Duodenal mucosa (tissue), 2 donors: ENCODE data around the gene NDUFB7.

Source experiments
- H3K27ac ChIP-seq: one replicate; pipeline ENCODE4 v1.7.0; 2013; ENCODE audit warnings: low read depth, low read length
- H3K27me3 ChIP-seq, 2 donors: one replicate each; pipeline ENCODE4 v1.7.0; 2013; ENCODE audit warnings: low read length in 2 of 2, control low read depth in 1 of 2; ENCODE audit not compliant: insufficient read depth in 2 of 2, control insufficient read depth in 1 of 2
- H3K36me3 ChIP-seq, 2 donors: one replicate each; pipeline ENCODE4 v1.7.0; 2013; ENCODE audit warnings: low read length in 2 of 2, control low read depth in 1 of 2; ENCODE audit not compliant: insufficient read depth in 2 of 2, control insufficient read depth in 1 of 2
- H3K4me1 ChIP-seq, 2 donors: one replicate each; pipeline ENCODE4 v1.7.0; 2013; ENCODE audit warnings: low read length in 2 of 2, control low read depth in 1 of 2; ENCODE audit not compliant: insufficient read depth in 2 of 2, control insufficient read depth in 1 of 2
- H3K4me3 ChIP-seq, 2 donors: one replicate each; pipeline ENCODE4 v1.7.0; 2013; ENCODE audit warnings: low read length in 2 of 2, low read depth in 1 of 2
- H3K9ac ChIP-seq, 2 donors: one replicate each; pipeline ENCODE4 v1.7.0; 2013; ENCODE audit warnings: low read length in 2 of 2, low read depth in 1 of 2
- H3K9me3 ChIP-seq, 2 donors: one replicate each; pipeline ENCODE4 v1.7.0; 2013; ENCODE audit warnings: low read length in 2 of 2, control low read depth in 1 of 2; ENCODE audit not compliant: control insufficient read depth in 1 of 2

Gene NDUFB7

DNA sequence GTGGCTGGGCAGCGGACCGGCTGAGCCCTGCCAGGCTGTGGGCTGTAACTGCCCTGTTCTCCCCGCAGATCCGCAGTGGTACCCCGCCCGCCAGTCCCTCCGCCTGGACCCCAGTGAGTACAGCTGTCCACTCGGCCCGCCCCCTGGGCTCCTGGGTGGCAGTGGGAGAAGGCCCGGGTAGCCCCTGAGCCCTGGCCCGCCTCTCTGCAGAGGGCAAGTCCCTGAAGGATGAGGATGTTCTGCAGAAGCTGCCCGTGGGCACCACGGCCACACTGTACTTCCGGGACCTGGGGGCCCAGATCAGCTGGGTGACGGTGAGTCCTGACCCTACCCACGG, 8.3 kb downstream of the NDUFB7 start:
- H3K27me3 ChIP-seq, result no peaks in the 10 kb centered on the region
- H3K9ac ChIP-seq, result no peak overlapping the region
- no peaks in the 10 kb centered on the region for H3K9me3 ChIP-seq
- H3K4me1 ChIP-seq, result peaks cover 0 to 4% of the 10 kb centered on the region in 2 donors
- H3K27ac ChIP-seq, result no peak overlapping the region
- H3K36me3 ChIP-seq, result peaks cover 8 to 39% of the 10 kb centered on the region in 2 donors
- H3K4me3 ChIP-seq, result no peak overlapping the region

DNA sequence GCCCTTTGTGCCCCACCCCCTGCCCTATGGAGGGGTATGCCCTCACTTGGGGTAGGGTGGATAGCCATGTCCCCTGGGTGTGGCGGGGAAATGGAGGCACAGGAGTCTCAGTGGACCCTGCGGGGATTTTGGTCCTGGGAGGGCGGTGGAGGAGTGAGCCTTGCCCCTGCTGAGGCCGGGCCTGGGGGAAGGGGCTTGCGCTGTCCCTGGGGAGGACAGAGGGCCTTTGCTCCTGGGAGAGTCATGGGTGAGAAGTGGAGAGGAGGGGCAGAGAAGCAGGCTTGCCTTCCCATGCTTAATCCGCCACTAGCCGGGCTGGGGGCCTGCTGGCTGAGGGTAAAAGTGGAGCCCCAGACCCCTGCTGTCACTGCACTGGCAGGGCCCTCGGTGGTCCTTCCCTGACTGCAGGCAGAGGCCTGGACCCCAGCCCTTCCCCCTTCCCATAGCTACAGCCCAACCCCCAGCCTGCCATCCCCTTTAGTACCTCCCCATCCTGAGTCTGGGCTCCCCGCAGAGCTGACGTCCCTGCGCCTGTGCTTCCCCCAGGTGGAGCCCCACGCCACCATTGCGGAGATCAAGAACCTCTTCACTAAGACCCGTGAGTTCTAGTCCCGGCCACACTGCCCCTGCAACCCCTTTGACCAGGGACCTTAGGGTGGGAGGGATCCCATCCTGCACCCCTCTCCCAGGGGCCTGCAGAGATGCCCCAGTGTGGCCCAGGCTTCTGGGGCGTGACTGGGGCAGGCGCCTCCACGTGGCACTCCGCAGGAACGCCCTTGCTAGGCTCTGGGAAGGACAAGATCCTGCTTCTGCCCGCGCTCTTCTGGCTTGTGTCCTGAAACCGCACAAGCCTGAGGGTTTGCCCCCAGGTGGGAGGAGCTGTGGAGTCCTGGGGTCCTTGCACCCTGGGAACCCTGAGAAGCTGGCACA, 8.9 kb downstream of the NDUFB7 start:
- Histone ChIP-seq H3K4me1 (no peaks in the 10 kb centered on the region), H3K9me3 (no peaks in the 10 kb centered on the region), H3K27ac (no peak overlapping the region), H3K9ac (no peak overlapping the region), H3K27me3 (no peaks in the 10 kb centered on the region), H3K36me3 (peaks cover 8 to 35% of the 10 kb centered on the region in 2 donors), H3K4me3 (no peak overlapping the region)

DNA sequence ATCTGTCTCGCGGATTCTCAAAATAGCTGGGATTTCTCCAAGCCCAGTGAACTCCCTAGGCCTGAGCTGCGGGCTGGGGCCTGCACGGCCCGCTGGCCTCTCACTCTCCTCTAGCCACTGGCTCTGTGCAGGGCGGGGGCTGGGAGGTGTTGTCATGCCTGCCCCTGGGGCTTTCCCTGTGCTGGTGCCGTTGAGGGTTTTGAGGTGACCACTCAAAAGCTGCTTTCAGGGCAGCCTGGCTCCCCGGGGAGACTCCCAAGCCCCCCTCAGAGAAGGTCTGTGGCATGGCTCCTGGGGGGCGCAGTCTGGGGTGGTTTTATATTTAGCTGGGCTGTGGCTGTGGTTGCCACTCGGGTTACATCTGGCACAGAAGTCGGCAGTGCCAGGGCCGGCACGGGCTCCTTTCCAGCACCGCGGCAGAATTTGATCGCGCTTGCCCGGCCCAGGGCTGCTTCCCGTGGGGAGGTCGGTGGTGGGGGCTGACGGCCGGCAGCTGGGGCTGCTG, 10.0 kb downstream of the NDUFB7 start:
- Histone ChIP-seq H3K9me3 (no peaks in the 10 kb centered on the region), H3K4me1 (no peaks in the 10 kb centered on the region), H3K36me3 (peaks cover 4 to 27% of the 10 kb centered on the region in 2 donors), H3K27me3 (no peaks in the 10 kb centered on the region), H3K27ac (no peak overlapping the region), H3K9ac (no peak overlapping the region), H3K4me3 (no peak overlapping the region)

- Histone ChIP-seq H3K9me3 (no peaks in the 10 kb centered on the region), H3K4me3 (no peak overlapping the region), H3K36me3 (peaks cover 4 to 23% of the 10 kb centered on the region in 2 donors), H3K4me1 (peaks cover 3 to 6% of the 10 kb centered on the region in 2 donors), H3K27me3 (no peaks in the 10 kb centered on the region), H3K9ac (no peak overlapping the region), H3K27ac (no peak overlapping the region)
Observed at GRCh38 chr19:14561249-14561648, 10.6 kb downstream of the NDUFB7 start.

GRCh38 chr19:14560776-14561108, 11.1 kb downstream of the NDUFB7 start:
- Histone ChIP-seq H3K4me1 (peaks cover 3 to 6% of the 10 kb centered on the region in 2 donors), H3K27ac (no peak overlapping the region), H3K27me3 (no peaks in the 10 kb centered on the region), H3K4me3 (no peak overlapping the region), H3K9me3 (no peaks in the 10 kb centered on the region), H3K9ac (no peak overlapping the region), H3K36me3 (peaks cover 4 to 18% of the 10 kb centered on the region in 2 donors)

GRCh38 chr19:14559916-14560775, 11.7 kb downstream of the NDUFB7 start:
- Histone ChIP-seq H3K27ac (no peak overlapping the region), H3K27me3 (no peaks in the 10 kb centered on the region), H3K4me3 (no peak overlapping the region), H3K9ac (no peak overlapping the region), H3K9me3 (no peaks in the 10 kb centered on the region), H3K36me3 (peaks cover 4 to 14% of the 10 kb centered on the region in 2 donors), H3K4me1 (peaks cover 3 to 6% of the 10 kb centered on the region in 2 donors)

DNA sequence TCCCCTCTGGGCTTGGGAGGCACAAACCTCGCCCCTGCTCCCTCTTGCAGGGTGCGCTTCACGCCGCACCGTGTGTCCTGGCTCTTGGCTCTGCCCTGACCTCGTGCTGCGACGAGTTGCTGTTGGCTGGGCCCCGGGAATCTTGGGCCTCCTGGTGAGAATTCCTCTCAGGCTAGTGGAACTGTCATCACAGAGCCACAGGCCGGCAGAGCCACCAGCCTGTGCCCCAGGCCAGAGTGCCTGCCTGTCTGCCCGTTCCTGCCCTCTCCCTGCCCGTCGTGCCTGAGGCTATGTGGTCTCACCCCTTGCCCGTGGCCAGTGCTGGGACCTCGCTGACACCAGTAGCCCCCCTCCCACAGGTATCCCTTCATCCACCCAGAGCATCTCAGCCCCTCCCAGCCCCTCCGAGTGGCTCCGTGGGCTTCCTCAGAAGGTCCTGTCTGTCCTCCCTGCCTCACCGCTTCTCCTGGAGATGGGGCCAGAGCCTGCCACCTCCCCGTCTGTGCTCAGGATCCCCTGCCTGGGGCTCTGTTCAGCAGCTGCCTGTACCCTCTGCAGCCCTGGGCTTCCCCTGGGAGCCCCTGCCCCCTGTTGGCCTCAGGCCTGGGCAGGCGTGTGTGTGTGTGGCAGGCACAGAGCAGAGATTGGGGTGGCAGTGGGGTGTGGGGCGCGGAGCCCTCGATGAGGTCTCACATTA, 13.3 kb downstream of the NDUFB7 start:
- no peak overlapping the region for H3K9ac ChIP-seq
- no peaks in the 10 kb centered on the region for H3K9me3 ChIP-seq
- H3K36me3 ChIP-seq, result peaks cover under 1 to 6% of the 10 kb centered on the region in 2 donors
- H3K4me3 ChIP-seq, result no peak overlapping the region
- H3K27me3 ChIP-seq, result no peaks in the 10 kb centered on the region
- peaks cover 3 to 16% of the 10 kb centered on the region in 2 donors for H3K4me1 ChIP-seq
- H3K27ac ChIP-seq, result no peak overlapping the region

GRCh38 chr19:14556662-14557188, 15.1 kb downstream of the NDUFB7 start:
- H3K36me3 ChIP-seq, result peaks cover 0 to 8% of the 10 kb centered on the region in 2 donors
- H3K4me1 ChIP-seq, result peaks cover 3 to 16% of the 10 kb centered on the region in 2 donors
- H3K27me3 ChIP-seq, result no peaks in the 10 kb centered on the region
- H3K9me3 ChIP-seq, result no peaks in the 10 kb centered on the region
- H3K27ac ChIP-seq, result no peak overlapping the region
- H3K4me3 ChIP-seq, result peak overlapping the region in 1 of 2 donors; percentile 45
- peak overlapping the region in 1 of 2 donors; percentile 35 for H3K9ac ChIP-seq

DNA sequence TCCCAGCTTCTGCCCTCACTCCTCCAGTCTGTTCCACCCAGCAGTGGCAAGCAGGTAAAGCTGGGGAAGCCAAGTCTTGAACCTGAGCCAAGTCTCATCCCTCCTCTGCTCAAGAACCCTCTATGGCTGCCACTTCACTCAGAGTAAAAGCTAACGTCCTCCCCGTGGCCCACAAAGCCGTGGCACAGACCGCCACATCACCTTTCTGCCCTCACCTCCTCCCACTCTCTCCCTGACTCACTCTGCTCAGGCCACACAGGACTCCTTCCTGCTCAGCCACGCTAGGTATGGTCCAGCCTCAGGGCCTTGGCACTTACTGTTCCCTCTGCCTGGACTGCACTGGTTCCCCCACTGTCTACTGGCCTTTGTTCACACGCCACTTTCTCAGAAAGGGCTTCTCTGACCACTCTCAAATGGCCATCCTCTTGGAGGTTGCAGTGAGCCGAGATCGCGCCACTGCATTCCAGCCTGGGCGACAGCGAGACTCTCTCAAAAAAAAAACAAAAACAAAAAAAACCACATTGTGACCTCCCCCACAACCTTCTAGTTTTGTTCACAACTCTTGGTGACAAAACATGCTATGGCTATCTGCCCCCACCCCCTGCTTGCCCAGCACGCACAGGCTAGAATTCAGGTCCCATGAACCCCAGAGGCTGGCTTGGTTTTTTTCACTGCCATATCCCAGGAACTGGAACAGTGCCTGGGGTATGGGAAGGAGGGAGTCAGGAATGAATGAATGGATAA, 15.8 kb downstream of the NDUFB7 start:
- Histone ChIP-seq H3K27ac (no peak overlapping the region), H3K4me1 (peaks cover 9 to 21% of the 10 kb centered on the region in 2 donors), H3K36me3 (peaks cover 0 to 8% of the 10 kb centered on the region in 2 donors), H3K4me3 (peak overlapping the region in 1 of 2 donors; percentile 45), H3K27me3 (no peaks in the 10 kb centered on the region), H3K9me3 (no peaks in the 10 kb centered on the region), H3K9ac (peak overlapping the region in 1 of 2 donors; percentile 35)
